ENCODE data around the gene SLC28A2.

DNA sequence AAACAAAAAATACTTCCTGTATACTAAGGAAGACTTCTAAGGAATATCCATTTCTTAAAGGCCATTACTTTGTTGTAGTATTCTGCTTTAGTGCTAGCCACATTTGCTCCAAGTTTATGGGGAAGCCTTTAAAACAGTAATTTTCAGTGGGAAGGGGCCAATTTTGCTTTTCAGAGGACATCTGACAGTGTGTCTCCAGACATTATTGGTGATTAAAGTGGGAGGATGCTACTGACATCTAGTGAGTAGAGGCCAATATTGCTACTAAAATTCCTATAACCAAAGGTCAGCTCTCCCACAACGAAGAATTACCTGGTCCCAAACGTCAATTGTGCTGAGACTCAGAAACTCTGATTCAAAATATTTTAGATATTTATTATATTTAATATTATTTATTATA, 24.8 kb downstream of the SLC28A2 start:
- TF ChIP-seq, protein P1, sequence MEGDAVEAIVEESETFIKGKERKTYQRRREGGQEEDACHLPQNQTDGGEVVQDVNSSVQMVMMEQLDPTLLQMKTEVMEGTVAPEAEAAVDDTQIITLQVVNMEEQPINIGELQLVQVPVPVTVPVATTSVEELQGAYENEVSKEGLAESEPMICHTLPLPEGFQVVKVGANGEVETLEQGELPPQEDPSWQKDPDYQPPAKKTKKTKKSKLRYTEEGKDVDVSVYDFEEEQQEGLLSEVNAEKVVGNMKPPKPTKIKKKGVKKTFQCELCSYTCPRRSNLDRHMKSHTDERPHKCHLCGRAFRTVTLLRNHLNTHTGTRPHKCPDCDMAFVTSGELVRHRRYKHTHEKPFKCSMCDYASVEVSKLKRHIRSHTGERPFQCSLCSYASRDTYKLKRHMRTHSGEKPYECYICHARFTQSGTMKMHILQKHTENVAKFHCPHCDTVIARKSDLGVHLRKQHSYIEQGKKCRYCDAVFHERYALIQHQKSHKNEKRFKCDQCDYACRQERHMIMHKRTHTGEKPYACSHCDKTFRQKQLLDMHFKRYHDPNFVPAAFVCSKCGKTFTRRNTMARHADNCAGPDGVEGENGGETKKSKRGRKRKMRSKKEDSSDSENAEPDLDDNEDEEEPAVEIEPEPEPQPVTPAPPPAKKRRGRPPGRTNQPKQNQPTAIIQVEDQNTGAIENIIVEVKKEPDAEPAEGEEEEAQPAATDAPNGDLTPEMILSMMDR (conservative IDR thresholded peaks at IDR 0.05; ENCODE audit: low read depth, low read length): peak; percentile 64
- TF ChIP-seq EZH2phosphoT487 (IDR thresholded peaks at IDR 0.05; ENCODE audit: borderline replicate concordance, low read length) (no peak), EZH2 (IDR thresholded peaks at IDR 0.05; ENCODE audit: low read length, unreplicated experiment) (no peak)

Measured in PC-3 (cell line).